Fibroblast of skin of scalp (primary cell): ENCODE measurements around the gene FPGS.
A peak's percentile ranks its signal among the peaks of the same experiment; 100 is the strongest.
"Not testable (repeated sequence)": the region's sequence is repeated elsewhere in the genome, so short reads cannot be mapped to it uniquely, and the experiment has no call there.

Experiments
- DNase-seq: peaks from one replicate; pipeline ENCODE4 v3.0.0-alpha.2; 2013

Gene FPGS

DNA sequence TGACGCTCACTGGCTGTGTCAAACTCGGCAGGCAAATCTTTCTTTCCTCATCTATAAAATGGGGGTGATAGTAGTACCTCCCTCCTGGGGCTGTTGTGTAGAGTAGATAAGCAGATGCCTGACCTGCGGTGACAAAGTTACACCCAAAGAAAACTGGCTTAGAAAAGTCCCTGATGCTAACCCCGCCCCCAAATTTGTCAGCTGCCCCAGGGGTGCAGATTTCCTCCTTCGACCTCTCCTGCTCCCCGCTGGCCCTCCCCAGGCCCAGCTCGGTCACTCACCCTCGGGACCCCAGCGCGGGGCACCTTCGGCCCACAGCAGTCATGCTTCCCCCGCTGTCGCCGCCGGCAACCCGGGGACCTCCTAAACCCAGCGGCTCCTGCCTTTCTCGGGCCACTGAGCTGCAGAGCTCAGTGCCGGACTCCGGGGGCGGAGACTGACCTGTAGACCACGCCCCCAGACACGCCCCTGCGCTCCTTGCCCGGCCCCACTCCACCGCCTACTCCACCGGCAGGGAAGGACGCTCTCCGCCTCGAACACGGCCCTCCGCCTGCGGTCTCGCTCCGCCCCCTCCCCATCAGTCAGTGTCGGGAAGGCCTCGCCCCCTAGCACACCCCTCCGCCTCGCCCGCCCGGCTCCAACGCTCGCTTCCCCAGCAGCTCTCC is 31.6 kb upstream of the FPGS start:
- DNase-seq: peak; percentile 98

DNA sequence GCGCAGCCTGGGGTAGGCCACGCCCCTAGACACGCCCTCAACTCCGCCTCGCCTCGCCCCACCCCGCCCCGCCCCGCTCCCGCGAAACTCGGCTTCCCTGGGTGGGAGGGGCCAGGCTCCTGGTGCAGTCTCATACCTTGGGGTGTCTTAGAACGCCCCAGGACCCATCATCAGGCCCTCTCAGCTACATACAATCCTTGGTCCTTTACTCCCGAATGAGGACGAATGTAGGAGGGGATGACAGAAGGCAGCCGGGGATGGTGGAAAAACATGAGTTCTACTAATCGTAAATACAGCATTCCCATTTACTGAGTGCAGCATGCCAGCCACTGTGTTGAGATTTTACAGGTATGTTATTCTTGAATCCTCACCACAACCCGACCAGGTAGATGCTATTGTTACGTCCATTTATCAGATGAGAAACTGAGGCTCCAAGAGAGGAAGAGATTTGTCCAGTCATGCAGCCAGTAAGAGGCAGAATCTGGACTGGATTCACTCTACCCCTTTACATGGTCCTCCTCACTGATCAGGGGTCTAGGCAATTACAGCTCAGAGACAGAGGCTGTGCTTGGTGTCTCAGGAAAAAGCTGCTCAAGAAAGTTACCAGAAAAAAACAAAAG is 31.0 kb upstream of the FPGS start:
- no peak for DNase-seq

DNA sequence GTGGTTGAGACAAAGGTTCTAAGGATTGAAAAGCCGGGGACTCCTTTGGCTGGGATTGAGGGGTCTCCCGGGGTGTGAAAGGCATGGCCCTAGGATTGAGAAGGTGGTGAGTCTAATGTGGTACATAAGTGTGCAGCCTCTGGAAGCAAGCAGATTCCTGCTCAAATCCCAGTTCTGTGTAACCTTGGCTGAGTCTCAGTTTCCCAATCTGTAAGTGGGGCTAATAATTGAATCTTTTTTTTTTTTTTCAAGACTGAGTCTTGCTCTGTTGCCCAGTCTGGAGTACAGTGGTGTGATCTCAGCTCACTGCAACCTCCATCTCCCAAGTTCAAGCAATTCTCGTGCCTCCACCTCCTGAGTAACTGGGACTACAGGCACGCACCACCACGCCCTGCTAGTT is 30.1 kb upstream of the FPGS start:
- no peak for DNase-seq

DNA sequence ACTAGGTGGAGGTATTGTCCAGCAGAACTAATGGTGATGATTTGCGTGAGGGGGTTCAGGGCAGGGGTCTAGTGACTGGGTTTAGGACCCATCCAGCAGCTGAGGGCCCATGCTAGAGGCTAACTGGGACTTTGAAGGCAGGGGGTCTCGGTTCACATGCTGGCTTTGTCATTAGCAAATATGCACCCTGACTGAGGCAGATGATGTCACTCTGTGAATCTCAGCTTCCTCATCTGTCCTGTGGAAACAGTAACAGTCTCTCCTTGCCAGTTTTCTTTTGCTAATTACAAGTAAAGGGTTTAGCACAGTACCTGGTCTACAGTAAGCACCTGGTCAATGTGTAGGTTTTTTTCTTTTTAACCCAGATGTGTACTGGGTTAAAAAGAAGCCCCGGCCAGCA is 29.4 kb upstream of the FPGS start:
- DNase-seq: no peak

DNA sequence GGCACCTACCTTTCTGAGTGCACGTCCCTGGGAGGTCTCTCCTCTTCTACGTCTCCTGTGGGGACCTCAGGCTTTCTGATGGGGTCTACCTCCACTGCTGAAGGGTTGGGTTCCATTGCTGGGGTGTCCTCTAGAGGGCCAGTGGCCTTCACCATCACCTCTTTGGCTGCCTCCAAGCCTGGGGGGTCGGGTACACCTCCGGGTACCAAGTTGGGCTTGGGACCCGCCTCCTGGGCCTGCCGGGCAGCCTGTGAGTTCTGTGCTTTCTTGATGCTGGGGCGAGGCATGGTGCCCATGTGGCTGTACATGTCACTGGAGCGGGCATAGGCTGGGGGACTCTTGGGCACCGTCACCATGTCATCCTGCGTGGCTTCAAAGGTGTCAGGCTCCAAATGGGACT is 28.7 kb upstream of the FPGS start:
- no peak for DNase-seq

DNA sequence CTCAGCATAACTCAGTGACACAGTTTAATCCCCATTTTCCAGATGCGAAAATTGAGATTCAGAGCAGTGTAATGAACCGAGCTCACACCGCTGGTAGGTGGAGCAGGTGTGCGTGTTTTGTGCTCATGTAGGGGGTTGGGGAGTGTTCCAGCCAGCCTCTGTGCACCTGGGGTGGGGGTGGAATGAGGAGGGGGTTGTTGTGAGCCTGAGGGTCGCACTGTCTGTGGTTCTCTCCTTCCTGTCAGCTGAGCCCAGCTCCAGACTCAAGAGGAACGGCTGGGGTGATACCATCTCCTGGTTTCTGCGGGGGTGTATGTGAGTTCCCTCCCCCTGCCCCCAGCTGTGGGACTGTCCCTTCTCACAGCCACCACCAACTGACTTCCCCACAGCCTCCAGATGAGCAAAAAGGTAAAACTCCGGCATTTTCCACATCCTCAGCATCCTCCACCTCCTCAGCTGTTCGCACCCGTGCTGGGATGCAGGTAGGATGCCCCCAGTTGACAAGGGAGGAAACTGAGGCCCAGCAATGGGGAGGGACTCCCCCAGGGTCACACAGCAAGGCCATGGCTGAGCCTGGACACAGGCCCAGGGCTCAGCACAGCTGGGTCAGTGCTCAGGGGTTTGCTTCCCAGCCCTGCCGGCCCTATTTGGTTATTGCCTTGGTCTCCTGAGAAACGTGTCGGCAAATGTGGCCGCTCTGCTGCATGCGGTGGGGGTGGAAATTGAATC is 26.3 kb upstream of the FPGS start:
- DNase-seq: no peak

DNA sequence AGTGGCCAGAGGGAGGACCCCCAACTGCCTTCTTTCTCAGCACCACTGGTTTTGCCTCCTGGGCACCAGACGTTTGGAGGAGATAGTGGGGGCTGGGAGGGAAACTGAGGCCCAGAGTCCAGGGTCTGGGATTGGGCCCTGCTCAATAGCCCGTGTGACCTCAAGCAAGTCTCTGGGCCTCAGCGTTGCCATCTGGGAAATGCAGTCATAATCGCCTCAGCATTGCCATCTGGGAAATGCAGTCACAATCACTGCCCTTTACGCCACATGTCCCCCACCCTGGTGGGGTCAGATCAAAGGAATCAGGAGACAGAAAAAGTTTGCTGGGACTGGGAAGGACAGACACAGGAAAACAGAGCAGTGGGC is 25.8 kb upstream of the FPGS start:
- no peak for DNase-seq

DNA sequence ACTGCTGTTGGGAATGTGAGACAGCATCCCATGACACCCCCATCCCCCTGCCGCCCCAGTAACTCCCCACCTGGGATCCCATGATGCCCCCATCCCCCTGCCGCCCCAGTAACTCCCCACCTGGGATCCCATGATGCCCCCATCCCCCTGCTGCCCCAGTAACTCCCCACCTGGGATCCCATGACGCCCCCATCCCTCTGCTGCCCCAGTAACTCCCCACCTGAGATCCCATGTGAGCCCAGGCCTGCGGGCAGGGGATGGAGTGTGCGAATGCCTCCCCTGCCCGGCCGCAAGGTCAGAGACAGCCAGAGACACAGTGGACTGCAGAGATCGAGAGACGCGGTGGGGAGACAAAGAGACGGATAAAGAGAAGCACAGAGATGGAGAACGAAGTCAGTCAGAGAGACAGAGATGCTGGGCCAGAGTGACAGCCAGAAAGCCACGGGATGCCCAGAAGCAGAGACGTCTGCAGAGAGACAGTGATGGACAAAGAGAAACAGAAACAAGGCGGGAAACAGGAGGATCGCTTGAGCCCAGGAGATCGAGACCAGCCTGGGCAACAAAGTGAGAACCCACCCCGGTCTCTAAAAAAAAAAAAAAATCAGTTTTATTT is 25.2 kb upstream of the FPGS start:
- no peak for DNase-seq

DNA sequence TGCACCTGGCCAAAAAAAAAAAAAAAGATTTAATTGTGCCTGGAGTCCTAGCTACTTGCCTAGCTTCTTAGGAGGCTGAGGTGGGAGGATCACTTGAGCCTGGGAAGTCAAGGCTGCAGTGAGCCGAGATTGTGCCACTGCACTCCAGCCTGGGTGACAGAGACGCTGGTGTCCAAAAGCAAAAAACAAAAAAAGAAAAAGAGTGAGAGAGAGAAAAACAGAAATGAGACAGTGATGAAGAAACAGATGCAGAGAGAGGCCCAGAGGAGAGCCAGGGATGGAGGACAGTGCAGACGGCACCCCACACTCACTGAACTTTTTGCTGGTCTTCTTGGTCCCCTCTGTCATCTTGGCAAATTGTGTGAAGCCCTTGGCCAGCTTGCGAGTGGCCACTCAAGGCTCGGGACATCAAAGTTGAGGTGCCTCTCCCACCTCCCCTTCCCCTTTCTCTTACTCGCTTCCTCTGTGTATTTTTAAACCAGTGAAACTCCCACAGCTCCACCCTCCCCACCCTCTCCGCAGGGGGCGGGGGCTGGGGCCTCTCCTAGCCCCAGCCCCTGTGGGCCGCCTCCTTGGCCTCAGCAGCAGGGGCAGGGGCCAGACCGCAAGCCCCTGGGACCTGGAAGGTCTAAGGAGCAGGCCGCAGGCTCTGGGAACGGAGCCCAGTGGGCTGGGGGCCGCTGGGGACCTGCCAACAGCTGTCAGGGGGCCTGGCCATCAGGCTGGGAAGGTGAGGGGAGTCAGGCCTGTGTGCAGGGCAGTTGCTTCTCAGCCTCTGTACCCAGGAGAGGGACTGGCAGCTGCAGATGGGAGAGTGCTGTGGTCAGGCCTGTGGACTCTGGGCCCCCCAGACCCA is 24.2 kb upstream of the FPGS start, which contains the start of gene SH2D3C:
TSS of gene SH2D3C (minus strand) at position 387 of the 856 bp plus-strand sequence. CDS start at position 348, 39 bp downstream.
- no peak for DNase-seq

DNA sequence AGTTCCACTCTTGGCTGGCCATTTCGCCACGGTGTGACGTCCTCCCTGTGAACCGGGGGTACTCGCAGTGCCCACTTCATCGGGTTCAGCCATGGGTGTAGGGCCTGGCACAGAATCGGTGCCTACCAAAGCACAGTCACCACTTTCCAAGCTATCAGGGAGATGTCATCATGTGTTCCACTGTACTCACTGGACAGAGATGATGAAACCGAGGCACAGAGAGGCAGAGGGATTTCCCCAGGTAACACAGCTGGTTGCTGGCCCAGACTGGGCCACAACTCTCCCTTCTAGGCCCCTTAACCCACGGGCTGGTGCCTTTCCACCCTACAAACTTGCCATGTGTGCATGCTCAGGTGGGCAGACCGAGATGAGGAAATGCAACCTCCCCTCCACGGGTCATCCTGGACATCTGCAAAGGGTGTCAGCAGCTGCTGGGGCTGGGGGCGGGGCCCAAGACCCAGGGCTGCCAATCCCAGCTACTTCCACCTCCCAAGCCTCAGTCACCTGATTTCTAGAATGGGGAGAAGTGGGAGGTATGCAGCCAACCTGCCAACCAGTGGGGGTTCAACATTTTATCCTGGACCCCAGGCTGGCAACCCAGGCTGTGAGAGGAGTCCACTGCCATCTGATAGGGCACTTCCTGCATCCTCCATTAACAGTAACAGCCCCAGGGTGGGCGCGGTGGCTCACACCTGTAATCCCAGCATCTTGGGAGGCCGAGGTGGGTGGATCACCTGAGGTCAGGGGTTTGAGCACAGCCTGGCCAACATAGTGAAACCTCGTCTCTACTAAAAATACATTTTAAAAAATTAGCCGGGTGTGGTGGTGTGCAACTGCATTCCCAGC is 23.3 kb upstream of the FPGS start:
- DNase-seq: no peak

DNA sequence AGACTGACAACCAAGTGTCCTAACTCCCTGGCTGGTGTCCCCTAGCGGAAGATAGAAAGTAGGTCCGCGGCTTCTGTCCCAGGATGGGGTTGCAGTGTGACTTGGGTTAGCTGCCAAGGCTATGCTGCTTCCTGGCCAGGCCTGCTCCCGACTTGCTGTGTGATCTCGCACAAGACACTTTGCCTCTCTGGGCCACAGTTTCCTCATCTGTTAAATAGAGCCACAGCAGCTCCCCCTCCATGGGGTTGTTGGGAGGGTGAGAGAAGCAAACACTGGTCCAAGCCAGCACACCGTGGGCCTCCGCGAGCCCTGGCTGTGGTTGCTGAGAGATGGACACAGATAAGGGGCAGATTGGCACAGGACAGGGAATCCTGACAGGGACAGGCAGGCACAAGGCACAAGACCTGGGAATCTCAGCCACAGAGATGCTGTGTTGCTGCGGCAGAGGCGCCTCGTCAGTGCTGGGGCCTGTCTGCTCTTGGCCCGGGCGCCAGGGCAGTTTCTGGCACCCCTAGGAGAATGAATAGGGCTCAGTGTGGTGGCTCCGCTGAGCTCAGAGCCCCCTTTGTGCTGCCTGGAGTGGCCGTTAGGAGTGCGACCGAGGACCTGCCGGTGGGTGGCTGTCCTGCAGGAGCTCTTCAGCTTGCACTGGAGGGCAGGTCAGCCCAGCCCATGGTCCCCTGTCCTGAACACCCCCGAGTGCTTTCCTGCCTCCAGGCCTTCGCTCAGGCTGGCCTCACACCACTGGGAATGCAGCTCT is 22.4 kb upstream of the FPGS start:
- no peak for DNase-seq

DNA sequence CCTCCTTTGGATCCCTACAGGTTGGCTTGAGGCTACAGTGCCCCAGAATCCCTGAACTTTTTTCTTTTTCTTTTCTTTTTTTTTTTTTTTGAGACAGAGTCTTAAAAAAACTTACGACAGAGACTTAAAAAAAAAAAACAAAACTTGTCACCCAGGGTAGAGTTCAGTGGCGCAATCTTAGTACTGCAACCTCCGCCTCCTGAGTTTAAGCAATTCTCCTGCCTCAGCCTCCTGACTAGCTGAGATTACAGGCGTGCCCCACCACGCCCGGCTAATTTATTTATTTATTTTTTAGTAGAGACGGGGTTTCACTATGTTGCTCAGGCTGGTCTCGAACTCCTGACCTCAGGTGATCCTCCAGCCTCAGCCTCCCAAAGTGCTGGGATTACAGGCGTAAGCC is 21.8 kb upstream of the FPGS start:
- not testable (repeated sequence) for DNase-seq

DNA sequence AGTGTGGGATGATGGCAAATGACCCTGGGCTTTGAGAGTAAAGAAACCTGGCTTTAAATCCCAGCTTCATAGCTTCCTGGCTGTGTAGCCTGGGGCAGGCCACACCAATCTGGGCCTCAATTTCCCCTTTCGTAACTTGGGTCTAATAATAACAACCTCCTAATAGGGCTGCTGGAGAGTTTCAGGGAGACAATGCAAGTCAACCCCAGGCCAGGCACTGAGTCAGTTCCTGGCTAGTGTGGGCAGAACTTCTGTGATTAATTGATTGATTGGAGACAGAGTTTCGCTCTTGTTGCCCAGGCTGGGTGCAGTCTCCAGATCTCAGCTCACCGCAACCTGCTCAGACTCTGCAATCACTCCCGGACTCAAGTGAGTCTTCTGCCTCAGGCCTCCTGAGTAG is 20.9 kb upstream of the FPGS start:
- no peak for DNase-seq

DNA sequence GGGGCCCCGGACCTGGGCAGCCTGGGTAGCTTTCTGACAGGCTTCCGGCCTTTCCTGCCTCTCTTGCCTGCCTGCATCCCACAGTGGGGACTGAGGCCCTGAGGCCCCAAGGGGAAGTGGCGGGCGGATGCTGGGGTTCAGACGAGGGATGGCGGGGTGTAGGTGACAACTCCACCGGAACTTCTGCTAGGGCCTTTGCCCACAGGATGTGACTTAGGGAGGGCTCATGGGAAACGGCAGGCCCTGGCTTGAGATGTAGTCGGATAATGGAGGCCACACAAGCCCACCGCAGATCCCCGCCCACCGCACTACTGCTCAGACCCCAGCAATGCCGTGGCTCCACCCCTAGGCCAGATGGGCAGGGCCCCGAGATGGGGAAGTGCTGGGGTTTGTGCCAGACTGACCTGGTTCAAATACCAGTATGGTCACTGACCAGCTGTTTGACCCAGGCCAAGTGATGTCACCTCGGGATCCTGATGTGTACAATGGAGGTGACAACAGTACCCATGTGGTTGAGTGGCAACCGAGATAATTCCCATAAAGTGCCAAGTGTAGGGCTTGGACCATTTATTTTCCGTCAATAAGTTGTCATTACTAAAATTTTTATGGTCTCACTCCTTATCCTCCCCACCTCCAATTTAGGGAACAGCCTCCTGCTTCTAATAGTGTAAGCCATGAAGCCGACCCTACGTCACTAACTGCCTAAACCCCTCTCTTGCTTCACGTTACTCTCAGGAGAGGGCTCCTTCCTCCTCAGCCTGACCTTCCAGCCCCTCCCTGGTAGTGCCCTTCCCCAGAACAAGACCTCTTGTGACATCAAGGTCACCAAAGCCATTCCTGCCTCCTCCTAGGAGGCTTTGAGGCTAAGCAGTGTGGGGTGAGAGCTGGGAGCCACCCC is 19.3 kb upstream of the FPGS start:
- no peak for DNase-seq

DNA sequence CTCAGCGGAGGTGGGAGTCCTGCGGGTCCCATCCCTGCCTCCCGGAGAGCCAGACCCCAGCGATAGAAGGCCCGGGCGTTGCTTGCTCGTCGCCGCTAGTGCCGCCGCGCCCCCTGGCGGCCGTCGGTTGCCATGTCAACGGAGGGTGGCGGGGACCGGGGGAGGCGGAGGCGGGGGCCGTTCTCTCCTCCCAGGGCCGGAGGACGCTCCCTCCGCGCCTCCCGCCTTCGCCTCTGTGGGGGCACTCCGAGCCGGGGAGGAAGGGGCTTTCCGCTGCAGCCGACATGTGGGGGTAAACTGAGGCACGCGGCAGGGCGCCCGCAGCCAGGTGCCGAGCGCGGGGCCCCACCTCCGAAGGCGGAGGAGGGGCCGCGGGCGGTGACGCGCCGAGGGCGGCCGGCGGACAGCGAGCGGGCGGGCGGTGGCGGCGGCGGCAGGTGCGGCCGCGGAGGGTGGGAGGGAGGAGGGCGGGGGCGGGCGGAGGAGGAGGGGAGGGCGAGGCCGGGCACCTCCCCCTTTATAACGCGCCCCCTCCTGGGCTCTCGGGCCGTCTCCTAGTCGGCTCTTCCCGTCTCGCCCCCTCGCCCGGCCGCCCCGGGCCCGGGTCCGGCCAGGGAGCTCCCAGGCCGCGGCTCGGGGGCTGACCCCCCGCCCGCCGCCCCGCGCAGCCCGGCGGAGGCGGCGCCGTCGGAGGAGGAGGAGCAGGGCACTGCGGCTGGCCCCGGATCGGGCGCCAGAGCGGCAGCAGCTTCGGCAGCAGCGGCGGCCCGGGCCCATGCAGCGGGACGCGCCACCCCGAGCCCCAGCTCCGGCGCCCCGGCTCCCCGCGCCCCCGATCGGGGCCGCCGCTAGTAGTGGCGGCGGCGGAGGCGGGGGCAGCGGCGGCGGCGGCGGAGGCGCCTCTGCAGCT is 17.4 kb upstream of the FPGS start:
- peak; percentile 78 for DNase-seq

DNA sequence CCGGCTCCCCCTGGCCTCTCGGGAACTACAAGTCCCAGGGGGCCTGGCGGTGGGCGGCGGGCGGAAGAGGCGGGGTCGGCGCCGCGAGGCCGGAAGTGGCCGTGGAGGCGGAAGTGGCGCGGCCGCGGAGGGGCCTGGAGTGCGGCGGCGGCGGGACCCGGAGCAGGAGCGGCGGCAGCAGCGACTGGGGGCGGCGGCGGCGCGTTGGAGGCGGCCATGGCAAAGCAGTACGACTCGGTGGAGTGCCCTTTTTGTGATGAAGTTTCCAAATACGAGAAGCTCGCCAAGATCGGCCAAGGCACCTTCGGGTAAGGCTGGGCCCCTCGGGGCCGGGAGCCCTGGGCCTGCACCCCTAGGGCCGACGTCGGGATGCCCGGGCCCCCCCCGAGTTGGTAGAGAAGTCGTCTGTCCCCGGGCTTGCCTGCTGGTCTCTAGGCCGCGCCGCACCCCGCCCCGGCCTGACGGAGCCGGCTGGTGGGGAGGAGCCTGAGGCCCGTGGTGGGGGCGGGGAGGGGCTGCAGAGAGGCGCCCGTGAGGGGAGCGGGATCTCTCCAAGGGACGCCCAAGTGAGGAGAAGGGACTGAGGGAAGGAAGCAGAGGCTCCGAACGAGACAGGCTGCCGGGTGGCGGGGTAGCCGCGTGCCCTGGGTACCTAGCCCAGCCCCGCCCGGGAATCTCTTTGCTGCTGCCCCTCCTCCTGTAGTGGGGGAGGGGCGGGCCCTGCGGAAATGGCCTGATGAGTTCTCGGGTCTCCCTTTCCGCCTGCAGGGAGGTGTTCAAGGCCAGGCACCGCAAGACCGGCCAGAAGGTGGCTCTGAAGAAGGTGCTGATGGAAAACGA is 16.5 kb upstream of the FPGS start, which contains the start of gene CDK9:
TSS of gene CDK9 (plus strand) at position 102 of the 840 bp plus-strand sequence. CDS start at position 217, 115 bp downstream.
- peak; percentile 92 for DNase-seq

DNA sequence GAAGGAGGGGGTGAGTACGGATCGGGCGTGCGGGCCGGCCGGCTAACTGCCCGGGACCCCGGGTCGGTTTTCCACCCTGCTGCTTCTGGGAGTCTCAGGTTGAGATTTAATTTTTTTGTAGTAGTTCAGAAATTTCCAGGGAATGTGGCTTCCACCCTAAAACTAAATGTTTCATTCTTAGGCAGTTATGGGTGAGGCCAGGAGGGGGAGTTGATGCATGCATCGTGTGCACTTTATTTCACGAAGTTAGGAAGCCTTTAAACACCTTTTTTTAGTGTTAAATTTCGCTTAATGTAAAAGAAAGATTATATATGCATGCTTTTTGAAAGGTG is 15.9 kb upstream of the FPGS start:
- no peak for DNase-seq
